GM12878 (cell line): ENCODE results near the gene FUBP1. TPM values are rescaled to one million over a fixed set of nuclear protein-coding genes. Genes with fewer than 3 reads are reported as not detected.
A peak's percentile ranks its signal among the peaks of the same experiment; 100 is the strongest.
"Not testable (repeated sequence)": the region's sequence is repeated elsewhere in the genome, so short reads cannot be mapped to it uniquely, and the experiment has no call there.

Source experiments
- ATAC-seq: fragments of 200-7000 bp; cut with Tn5 transposase; 3 replicates; pipeline ENCODE4 v1.9.1; 2020; ENCODE audit warnings: mild to moderate bottlenecking, moderate library complexity
- BruUV-seq: library from RNA; stranded (reverse); fragments of 400-500 nt; replicated peaks from 2 replicates; lab custom pipeline; 2021; lab: Mats Ljungman, UMichigan
- CTCF ChIA-PET: fragments of 300-600 bp; sonication (Branson Sonifier 250); formaldehyde crosslinking; extraction: SDS; loops from one replicate; lab custom pipeline; 2021; ENCODE audit warnings: inconsistent platforms; lab: Yijun Ruan, JAX
- POLR2A ChIA-PET: fragments of 350-600 bp; formaldehyde crosslinking; extraction: SDS; loops from one replicate; lab custom pipeline; 2021; ENCODE audit warnings: inconsistent platforms; lab: Charles Lee
- RAD21 ChIA-PET: fragments of 300-600 bp; sonication (Branson Sonifier 250); formaldehyde crosslinking; loops from one replicate; lab custom pipeline; 2023; ENCODE audit warnings: antibody characterized with exemption; ENCODE audit not compliant: unreplicated experiment; lab: Charles Lee
- SMC1A ChIA-PET: fragments of 300-600 bp; sonication (Branson Sonifier 250); formaldehyde crosslinking; loops from one replicate; lab custom pipeline; 2023; ENCODE audit not compliant: unreplicated experiment, uncharacterized antibody; lab: Charles Lee
- DNase-seq: peaks from one replicate; pipeline ENCODE4 v3.0.0-alpha.2; 2011; ENCODE audit warnings: low read depth, low spot score
- FAIRE-seq: peaks from 3 replicates; lab custom pipeline; 2011; peaks lifted over from hg19 to GRCh38; lab: Jason Lieb, UNC
- H2AFZ ChIP-seq: 2 replicates; pipeline ENCODE4 v1.6.0; 2011; ENCODE audit warnings: low read depth, low read length, control low read depth; ENCODE audit not compliant: control insufficient read depth
- H3K27ac ChIP-seq: 2 replicates; pipeline ENCODE4 v1.5.1; 2011; ENCODE audit warnings: control low read depth; ENCODE audit not compliant: control insufficient read depth, insufficient read depth
- H3K27me3 ChIP-seq, 2 experiments: replicated peaks in 1 of 2; 2 replicates each; pipeline versions ENCODE4 v1.6.0 to v1.6.1; 2011; ENCODE audit warnings: low read length in 1 of 2; ENCODE audit not compliant: control insufficient read depth in 2 of 2, insufficient read depth in 2 of 2
- H3K36me3 ChIP-seq, 2 experiments: 2 replicates each; pipeline ENCODE4 v1.5.1; 2011; ENCODE audit warnings: low read length in 1 of 2; ENCODE audit not compliant: control insufficient read depth in 2 of 2, insufficient read depth in 2 of 2
- H3K4me1 ChIP-seq: 2 replicates; pipeline ENCODE4 v1.6.1; 2011; ENCODE audit warnings: mild to moderate bottlenecking, low read length, moderate library complexity, mixed read lengths; ENCODE audit not compliant: control insufficient read depth, insufficient read depth
- H3K4me2 ChIP-seq: 2 replicates; pipeline ENCODE4 v1.6.0; 2011; ENCODE audit warnings: control low read depth; ENCODE audit not compliant: control insufficient read depth, insufficient read depth
- H3K4me3 ChIP-seq: fragments of 200-600 bp; sonication (generic); 2 replicates; pipeline ENCODE4 v1.5.1; 2016
- H3K79me2 ChIP-seq: 2 replicates; pipeline ENCODE4 v1.6.0; 2011; ENCODE audit warnings: low read length; ENCODE audit not compliant: control insufficient read depth, insufficient read depth
- H3K9ac ChIP-seq: 2 replicates; pipeline ENCODE4 v1.8.0; 2011; ENCODE audit warnings: low read length, control low read depth, mixed read lengths; ENCODE audit not compliant: control insufficient read depth, insufficient read depth
- H3K9me3 ChIP-seq: replicated peaks from 3 replicates; pipeline ENCODE4 v1.5.1; 2011; ENCODE audit warnings: mild to moderate bottlenecking, low read length; ENCODE audit not compliant: control insufficient read depth, insufficient read depth
- H4K20me1 ChIP-seq: 2 replicates; pipeline ENCODE4 v1.6.0; 2011; ENCODE audit not compliant: control insufficient read depth, insufficient read depth
- BACH1 ChIP-seq: fragments of 450-650 bp; IDR thresholded peaks from 2 replicates; pipeline ENCODE4 v1.6.1; 2017; ENCODE audit warnings: mild to moderate bottlenecking, borderline replicate concordance
- ZNF24 ChIP-seq: fragments of 450-650 bp; IDR thresholded peaks from 2 replicates; pipeline ENCODE4 v1.6.1; 2017; ENCODE audit warnings: antibody characterized with exemption, mild to moderate bottlenecking
- WGBS: methylation state at CpG from one replicate; pipeline ENCODE4 v1.1.6; 2016; ENCODE audit warnings: low lambda C conversion rate; ENCODE audit not compliant: insufficient replicate concordance, insufficient coverage; ENCODE audit errors: missing lambda C conversion rate; 5-methylcytosine and 5-hydroxymethylcytosine counted together
- in situ Hi-C: fragments of 300-500 bp; cut with MboI; formaldehyde crosslinking; loops from 9 replicates; pipeline ENCODE4 v1.14.3; 2018; ENCODE audit warnings: mixed read lengths
- intact Hi-C: fragments of 100-400 bp; cut with micrococcal nuclease; formaldehyde crosslinking; loops from one replicate; pipeline ENCODE4 v1.14.2; 2022; ENCODE audit not compliant: unreplicated experiment
- polyA plus RNA-seq, 11 experiments: library from polyadenylated mRNA; depleted of rRNA in 4 of 11; unstranded in 6 of 11; stranded (reverse) in 5 of 11; fragments of >200 nt; fragmentation: Nextera tagmentation in 4 of 11; fragmentation: Illumina TruSeq in 1 of 11; extraction: Ambion mirVana in 4 of 11; extraction: Trizol in 1 of 11; gene quantifications; 1 replicate in 1 of 11; 2 replicates in 10 of 11; pipeline versions ENCODE4 v1.2.1 to v1.2.3, GENCODE V29; 2011 to 2016; ENCODE audit warnings: inconsistent platforms in 2 of 11, missing spikeins in 2 of 11, low read depth in 1 of 11
- total RNA-seq, 4 experiments: library from RNA; depleted of rRNA in 3 of 4; stranded (reverse); fragments of >200 nt in 3 of 4; fragmentation: Illumina TruSeq in 1 of 4; extraction: Trizol in 1 of 4; gene quantifications; 2 replicates each; pipeline versions ENCODE4 v1.2.1 to v1.2.3, GENCODE V29; 2013 to 2021

FUBP1 gene
- total and polyA plus RNA-seq, 10 of the 15 experiments (the other 5 are each of a cell fraction or from before 2014, with no cell fraction given), result 110 to 343 (median 191) TPM

DNA sequence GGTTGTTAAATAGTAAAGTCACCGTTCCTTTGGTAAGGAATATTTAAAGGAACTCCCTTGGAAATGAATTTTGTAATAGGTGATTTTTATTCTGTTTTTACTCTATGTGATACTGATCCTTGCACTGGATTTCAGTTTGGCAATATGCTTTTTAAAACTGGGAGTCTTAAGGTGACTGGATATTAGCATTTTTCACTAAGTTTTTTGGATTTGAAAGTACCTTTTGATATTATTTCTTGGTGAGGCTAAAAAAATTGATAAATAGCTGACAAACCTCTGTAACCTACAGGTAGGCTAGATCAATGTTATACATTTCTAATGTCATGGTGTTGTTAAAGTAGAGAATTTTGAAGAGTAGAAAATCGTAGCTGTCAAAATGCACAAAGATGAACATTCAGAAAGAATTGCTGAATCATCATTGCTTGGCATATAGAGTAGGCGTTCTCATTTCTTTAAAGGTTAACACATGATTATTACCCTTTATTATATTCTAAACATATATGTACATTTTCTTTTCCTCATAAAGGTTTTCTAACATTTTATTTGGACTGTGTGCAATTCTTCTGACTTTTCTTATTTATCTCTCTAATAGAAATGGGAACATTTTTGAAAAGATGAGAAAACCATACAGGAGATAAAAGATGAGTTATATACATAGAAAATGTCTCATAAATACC is 24.3 kb upstream of the FUBP1 start:
- Histone ChIP-seq H3K27me3 (no peaks in the 10 kb centered on the region), H3K9me3 (no peaks in the 10 kb centered on the region), H3K4me1 (no peaks in the 10 kb centered on the region), H3K36me3 (no peaks in the 10 kb centered on the region), H3K4me2 (peak overlapping the region; percentile 12; the same call in 1 of the 2 replicates), H3K4me3 (no peak overlapping the region), H4K20me1 (no peaks in the 10 kb centered on the region), H3K9ac (no peak overlapping the region), H2AFZ (no peak overlapping the region; the same call in 1 of the 2 replicates), H3K27ac (peak overlapping the region; percentile 43; the same call in 1 of the 2 replicates), H3K79me2 (peaks cover 33% of the 10 kb centered on the region)
- peak; percentile 72; the same call in 1 of the 2 replicates for TF ChIP-seq BACH1
- TF ChIP-seq ZNF24, result no peak
- FAIRE-seq, result no peak
- intact Hi-C loops (loop anchor here (10.0 kb wide), 1 partner anchor 318 kb away; the partner anchor contains the start of gene ZZZ3), in situ Hi-C loops (no loop called here)
- ChIA-PET CTCF (interaction anchor here (0.7 to 5.5 kb wide), 8 partner anchors 8 to 614 kb away, joined by 3 to 73 read pairs (median 6); partner anchors contain the start of gene FUBP1), SMC1A (interaction anchor here (1.0 to 6.0 kb wide), 8 partner anchors 7 to 617 kb away, joined by 3 to 52 read pairs (median 6); partner anchors contain the start of gene IFI44L), RAD21 (interaction anchor here (9.9 kb wide), 1 partner anchor 25 kb away, joined by 158 read pairs; the partner anchor contains the start of gene FUBP1), POLR2A (interaction anchor here (0.8 to 15.3 kb wide), 6 partner anchors 9 to 75 kb away, joined by 3 to 312 read pairs (median 4); partner anchors contain the start of gene FUBP1)
- no peak for ATAC-seq
- DNase-seq, result no peak
- 45% methylated on average over 3 of the region's 3 CpGs for WGBS
- no TSS peak for BruUV-seq

DNA sequence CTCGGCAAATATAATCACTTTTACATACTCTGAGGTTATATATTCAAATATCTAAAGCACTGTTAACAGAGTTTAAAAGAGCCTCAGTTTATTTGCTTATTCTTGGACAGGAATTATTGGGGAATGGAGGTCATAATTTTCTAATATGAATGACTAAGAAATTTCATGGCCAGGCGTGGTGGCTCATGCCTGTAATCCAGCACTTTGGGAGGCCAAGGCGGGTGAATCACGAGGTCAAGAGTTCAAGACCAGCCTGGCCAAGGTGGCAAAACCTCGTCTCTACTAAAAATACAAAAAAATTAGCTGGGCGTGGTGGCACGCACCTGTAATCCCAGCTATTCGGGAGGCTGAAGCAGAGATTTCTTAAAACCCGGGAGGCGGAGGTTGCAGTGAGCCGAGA is 21.7 kb upstream of the FUBP1 start:
- intact Hi-C loops, result loop anchor here (10.0 kb wide), 1 partner anchor 316 kb away; the partner anchor contains the start of gene ZZZ3
- H2AFZ ChIP-seq, H3K27ac ChIP-seq, DNase-seq, H3K4me1 ChIP-seq, FAIRE-seq, ATAC-seq, BruUV-seq, H3K27me3 ChIP-seq, H3K4me3 ChIP-seq, H4K20me1 ChIP-seq, H3K9ac ChIP-seq, H3K36me3 ChIP-seq, H3K4me2 ChIP-seq, H3K9me3 ChIP-seq, in situ Hi-C loops, H3K79me2 ChIP-seq: not testable (repeated sequence)
- WGBS, result 94% methylated on average over 11 of the region's 11 CpGs
- RAD21 ChIA-PET, result interaction anchor here (0.6 to 9.9 kb wide), 2 partner anchors 23 to 40 kb away, joined by 3 to 158 read pairs; partner anchors contain the start of gene FUBP1
- SMC1A ChIA-PET, result interaction anchor here (1.0 to 3.4 kb wide), 4 partner anchors 14 to 22 kb away, joined by 3 to 17 read pairs (median 4); partner anchors contain the start of gene FUBP1
- POLR2A ChIA-PET, result interaction anchor here (2.4 to 15.3 kb wide), 2 partner anchors 10 to 23 kb away, joined by 8 to 312 read pairs; partner anchors contain the start of gene FUBP1
- CTCF ChIA-PET, result interaction anchor here (0.7 to 2.5 kb wide), 5 partner anchors 10 to 263 kb away, joined by 3 to 8 read pairs (median 4); partner anchors contain the start of gene FUBP1
